ENCODE data around the gene SLC9A1. TPM values are rescaled to one million over a fixed set of nuclear protein-coding genes. Genes with fewer than 3 reads are reported as not detected.

The SLC9A1 gene
- total RNA-seq, 1 experiment from 2014 or later = 27.5 TPM

DNA sequence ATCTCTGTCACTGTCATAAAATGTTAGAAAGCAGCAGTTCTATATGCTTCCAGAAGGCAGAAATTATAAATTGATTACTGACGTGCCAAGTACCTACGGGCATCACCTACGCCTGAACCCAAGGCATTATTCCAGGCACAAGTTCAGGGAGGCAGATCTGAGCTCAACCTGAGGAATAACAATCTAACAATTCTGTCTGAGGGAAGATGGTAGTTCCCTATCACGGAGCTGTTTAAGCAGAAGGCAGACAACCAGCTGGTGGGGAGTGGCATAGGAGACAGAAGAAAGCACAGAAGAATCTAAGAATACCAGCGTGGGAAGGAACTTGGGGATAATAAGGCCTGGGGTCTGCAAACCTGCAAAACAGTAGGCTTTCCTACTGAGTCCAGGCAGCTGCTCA is 40.4 kb downstream of the SLC9A1 start:
- peaks cover 20% of the 10 kb centered on the region for H3F3A ChIP-seq (ENCODE audit: insufficient read depth, low read depth)
- no peaks in the 10 kb centered on the region for H4K20me1 ChIP-seq (ENCODE audit: insufficient read depth)
- no peak overlapping the region for H3K4me2 ChIP-seq
- ChIA-PET POLR2A (ENCODE audit: unreplicated experiment) (no interaction called here), CTCF (no interaction called here)
- no TSS peak for BruUV-seq (replicated peaks)
- H3K9me2 ChIP-seq (ENCODE audit: insufficient read depth) = no peaks in the 10 kb centered on the region
- intact Hi-C loops (cut with micrococcal nuclease; ENCODE audit: unreplicated experiment) = no loop called here
- no peaks in the 10 kb centered on the region for H3K36me3 ChIP-seq (ENCODE audit: low read depth)
- TF ChIP-seq CTCF (conservative IDR thresholded peaks at IDR 0.05) (no peak), EZH2 (IDR thresholded peaks at IDR 0.05; ENCODE audit: low read depth) (no peak)
- H2AFZ ChIP-seq = no peak overlapping the region
- H3K9me3 ChIP-seq (ENCODE audit: insufficient read depth, low read depth) = no peaks in the 10 kb centered on the region
- no peaks in the 10 kb centered on the region for H3K27me3 ChIP-seq (ENCODE audit: insufficient read depth, low read depth)
- H3K27ac ChIP-seq = no peak overlapping the region
- DNase-seq = no peak
- H3K79me2 ChIP-seq (ENCODE audit: low read depth) = no peaks in the 10 kb centered on the region
- H3K4me1 ChIP-seq (replicated peaks; ENCODE audit: insufficient read depth) = peaks cover 19% of the 10 kb centered on the region
- H3K4me3 ChIP-seq = no peak overlapping the region

DNA sequence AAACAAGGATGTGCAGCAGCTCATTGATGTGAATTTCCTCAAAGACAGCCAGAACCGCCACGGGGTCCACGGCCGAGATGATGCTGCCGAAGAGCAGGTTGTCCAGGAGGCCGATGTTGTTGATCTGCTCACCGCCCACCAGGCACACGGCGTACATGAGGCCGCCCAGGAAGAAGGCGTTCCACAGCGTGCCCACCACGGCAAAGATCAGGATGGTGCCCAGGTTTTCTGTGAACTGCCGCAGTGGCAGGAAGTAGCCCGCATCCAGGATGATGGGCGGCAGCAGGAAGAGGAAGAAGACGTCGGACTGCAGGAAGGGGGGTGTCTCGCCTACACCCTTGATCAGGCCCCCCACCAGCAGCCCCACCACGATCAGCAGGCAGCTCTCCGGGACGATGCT is 41.1 kb downstream of the SLC9A1 start:
- POLR2A ChIA-PET (ENCODE audit: unreplicated experiment) = no interaction called here
- CTCF ChIA-PET = no interaction called here
- no peaks in the 10 kb centered on the region for H3K79me2 ChIP-seq (ENCODE audit: low read depth)
- TF ChIP-seq CTCF (conservative IDR thresholded peaks at IDR 0.05) = no peak
- TF ChIP-seq EZH2 (IDR thresholded peaks at IDR 0.05; ENCODE audit: low read depth) = no peak
- H3K4me1 ChIP-seq (replicated peaks; ENCODE audit: insufficient read depth) = peaks cover 18% of the 10 kb centered on the region
- H2AFZ ChIP-seq = no peak overlapping the region
- DNase-seq = no peak
- no peaks in the 10 kb centered on the region for H3K9me3 ChIP-seq (ENCODE audit: insufficient read depth, low read depth)
- H3K27me3 ChIP-seq (ENCODE audit: insufficient read depth, low read depth) = no peaks in the 10 kb centered on the region
- no peaks in the 10 kb centered on the region for H3K36me3 ChIP-seq (ENCODE audit: low read depth)
- no peaks in the 10 kb centered on the region for H3K9me2 ChIP-seq (ENCODE audit: insufficient read depth)
- BruUV-seq (replicated peaks) = no TSS peak
- no peak overlapping the region for H3K4me3 ChIP-seq
- H3F3A ChIP-seq (ENCODE audit: insufficient read depth, low read depth) = peaks cover 20% of the 10 kb centered on the region
- intact Hi-C loops (cut with micrococcal nuclease; ENCODE audit: unreplicated experiment) = loop anchor here (2.0 kb wide), 1 partner anchor 171 kb away; no protein-coding TSS in a partner anchor
- no peak overlapping the region for H3K27ac ChIP-seq
- no peaks in the 10 kb centered on the region for H4K20me1 ChIP-seq (ENCODE audit: insufficient read depth)
- no peak overlapping the region for H3K4me2 ChIP-seq

- no peaks in the 10 kb centered on the region for H3K36me3 ChIP-seq (ENCODE audit: low read depth)
- H3K9me3 ChIP-seq (ENCODE audit: insufficient read depth, low read depth) = no peaks in the 10 kb centered on the region
- H2AFZ ChIP-seq = no peak overlapping the region
- H3K4me1 ChIP-seq (replicated peaks; ENCODE audit: insufficient read depth) = peaks cover 18% of the 10 kb centered on the region
- no peaks in the 10 kb centered on the region for H3K9me2 ChIP-seq (ENCODE audit: insufficient read depth)
- ChIA-PET POLR2A (ENCODE audit: unreplicated experiment) (interaction anchor here (0.6 to 1.1 kb wide), 4 partner anchors 33 to 171 kb away, joined by 3 to 5 read pairs (median 4); no protein-coding TSS in a partner anchor), CTCF (interaction anchor here (0.6 to 1.6 kb wide), 11 partner anchors 34 to 182 kb away, joined by 3 to 11 read pairs (median 4); no protein-coding TSS in a partner anchor)
- TF ChIP-seq CTCF (conservative IDR thresholded peaks at IDR 0.05) = no peak; the same call in 1 of the 2 replicates
- intact Hi-C loops (cut with micrococcal nuclease; ENCODE audit: unreplicated experiment) = loop anchor here (1.0 to 2.0 kb wide), 3 partner anchors 43 to 173 kb away; partner anchors contain the start of gene SLC9A1
- no TSS peak for BruUV-seq (replicated peaks)
- H3K27ac ChIP-seq = peak overlapping the region; percentile 75
- no peaks in the 10 kb centered on the region for H4K20me1 ChIP-seq (ENCODE audit: insufficient read depth)
- H3K27me3 ChIP-seq (ENCODE audit: insufficient read depth, low read depth) = no peaks in the 10 kb centered on the region
- peak overlapping the region; percentile 51 for H3K4me2 ChIP-seq
- no peak overlapping the region for H3K4me3 ChIP-seq
- no peaks in the 10 kb centered on the region for H3K79me2 ChIP-seq (ENCODE audit: low read depth)
- DNase-seq = peak; percentile 80 to 94
- peaks cover 20% of the 10 kb centered on the region for H3F3A ChIP-seq (ENCODE audit: insufficient read depth, low read depth)
Measured at GRCh38 chr1:27111626-27112573, 43.0 kb downstream of the SLC9A1 start.
